ENCODE measurements around the gene C8A.

GRCh38 chr1:56850922-56851321, 3.7 kb upstream of the C8A start:
- TF ChIP-seq POLR2A (IDR thresholded peaks at IDR 0.05; ENCODE audit: low read length) (no peak), GATA1 (IDR thresholded peaks at IDR 0.05; ENCODE audit: low read depth, low read length) (no peak)

Data from erythroblast (primary cell).